K562 (cell line): Measurements from ENCODE around the gene OPA3. TPM values are rescaled to one million over a fixed set of nuclear protein-coding genes. Genes with fewer than 3 reads are reported as not detected.
A peak's percentile ranks its signal among the peaks of the same experiment; 100 is the strongest.

ENCODE experiments used
- EP400 ChIP-seq: fragments of 450-650 bp; IDR thresholded peaks from 2 replicates; pipeline ENCODE4 v1.6.1; 2017; ENCODE audit warnings: antibody characterized with exemption, mild to moderate bottlenecking, moderate library complexity
- FOXK2 ChIP-seq, 2 experiments: fragments of 450-650 bp; IDR thresholded peaks in 1 of 2; conservative IDR thresholded peaks in 1 of 2; 2 replicates each; pipeline ENCODE4 v1.6.1; 2016; ENCODE audit warnings: low read depth in 2 of 2, mild to moderate bottlenecking in 1 of 2
- HCFC1 ChIP-seq: IDR thresholded peaks from 2 replicates; pipeline ENCODE4 v1.6.1; 2012; ENCODE audit warnings: low read depth, low read length, improper control_type of control experiment
- MCM3 ChIP-seq: fragments of 450-650 bp; IDR thresholded peaks from 2 replicates; pipeline ENCODE4 v1.6.1; 2016
- PHF8 ChIP-seq: fragments of 200-600 bp; sonication (generic); IDR thresholded peaks from 2 replicates; pipeline ENCODE4 v1.6.1; 2012; ENCODE audit warnings: mixed run types, mild to moderate bottlenecking, inconsistent platforms, low read length, moderate library complexity, borderline replicate concordance
- PPARD ChIP-seq: fragments of 250-450 bp; sonication (Bioruptor Pico); IDR thresholded peaks from 2 replicates; pipeline ENCODE4 v1.8.0; 2022; ENCODE audit warnings: inconsistent platforms, mild to moderate bottlenecking, moderate library complexity
- RAD21 ChIP-seq, 2 experiments: fragments of 250-450 bp in 1 of 2; fragments of 450-650 bp in 1 of 2; sonication (Bioruptor Pico) in 1 of 2; formaldehyde crosslinking in 1 of 2; IDR thresholded peaks in 1 of 2; conservative IDR thresholded peaks in 1 of 2; 2 replicates each; pipeline versions ENCODE4 v1.4.0 to v1.8.0; 2020 to 2022; ENCODE audit warnings: mild to moderate bottlenecking in 2 of 2, moderate library complexity in 1 of 2
- RFX5 ChIP-seq: IDR thresholded peaks from 2 replicates; pipeline ENCODE4 v1.6.1; 2011; ENCODE audit warnings: low read depth, mild to moderate bottlenecking, improper control_type of control experiment, low read length
- SAP30 ChIP-seq: fragments of 200-600 bp; sonication (generic); IDR thresholded peaks from 2 replicates; pipeline ENCODE4 v1.6.1; 2012; ENCODE audit warnings: borderline replicate concordance, low read depth, mild to moderate bottlenecking, moderate library complexity, low read length, control low read depth, inconsistent platforms; ENCODE audit not compliant: insufficient read depth, poor library complexity, severe bottlenecking
- SMAD2 ChIP-seq: fragments of 150-350 bp; IDR thresholded peaks from 2 replicates; pipeline ENCODE4 v1.6.1; 2014; ENCODE audit warnings: low read depth, mild to moderate bottlenecking, low read length
- STAT5B ChIP-seq: fragments of 250-450 bp; sonication (Bioruptor Pico); IDR thresholded peaks from 2 replicates; pipeline ENCODE4 v1.8.0; 2021; ENCODE audit warnings: mild to moderate bottlenecking, inconsistent platforms
- U2AF2 ChIP-seq: fragments of 200-400 bp; formaldehyde crosslinking; optimal IDR thresholded peaks from 2 replicates; pipeline ENCODE3; 2017; ENCODE audit warnings: low read depth, mild to moderate bottlenecking, low read length
- ZBTB8A ChIP-seq: fragments of 450-650 bp; IDR thresholded peaks from 2 replicates; pipeline ENCODE4 v1.6.1; 2018; ENCODE audit warnings: mild to moderate bottlenecking, moderate library complexity; ENCODE audit not compliant: partially characterized antibody
- ZSCAN32 ChIP-seq: fragments of 450-650 bp; formaldehyde crosslinking; IDR thresholded peaks from 2 replicates; pipeline ENCODE4 v1.4.0; 2020; ENCODE audit warnings: mild to moderate bottlenecking, moderate library complexity
- polyA plus RNA-seq, 8 experiments: library from polyadenylated mRNA; depleted of rRNA in 4 of 8; stranded (reverse) in 5 of 8; unstranded in 3 of 8; fragments of >200 nt; fragmentation: Nextera tagmentation in 2 of 8; fragmentation: Illumina TruSeq in 1 of 8; extraction: Ambion mirVana in 2 of 8; extraction: Trizol in 1 of 8; gene quantifications; 2 replicates each; pipeline versions ENCODE4 v1.2.1 to v1.2.3, GENCODE V29; 2011 to 2014; ENCODE audit warnings: inconsistent platforms in 1 of 8, missing spikeins in 1 of 8
- total RNA-seq, 7 experiments: library from RNA; depleted of rRNA in 6 of 7; stranded (reverse); fragments of >200 nt in 6 of 7; fragmentation: Illumina TruSeq in 2 of 7; extraction: Trizol in 2 of 7; gene quantifications; 2 replicates each; pipeline versions ENCODE4 v1.2.1 to v1.2.3, GENCODE V29; 2011 to 2021; ENCODE audit warnings: low replicate concordance in 1 of 7
- TF ChIP-seq, protein P1 (sequence below), 2 experiments: fragments of 450-650 bp; IDR thresholded peaks; 2 replicates each; pipeline ENCODE4 v1.6.1; 2018; ENCODE audit warnings: mild to moderate bottlenecking in 2 of 2, low read depth in 1 of 2; ENCODE audit not compliant: partially characterized antibody in 2 of 2
- TF ChIP-seq, protein P2 (sequence below): fragments of 450-650 bp; IDR thresholded peaks from 2 replicates; pipeline ENCODE4 v1.6.1; 2018; ENCODE audit warnings: mild to moderate bottlenecking, low read depth; ENCODE audit not compliant: partially characterized antibody
- TF ChIP-seq, protein P3 (sequence below), 2 experiments: fragments of 450-650 bp; IDR thresholded peaks; 2 replicates each; pipeline ENCODE4 v1.6.1; 2016
- TF ChIP-seq, protein P4 (sequence below): fragments of 450-650 bp; IDR thresholded peaks from one replicate; pipeline ENCODE4 v1.6.1; 2018; ENCODE audit warnings: mild to moderate bottlenecking, moderate library complexity; ENCODE audit not compliant: partially characterized antibody

Gene OPA3
- total and polyA plus RNA-seq, 9 of the 15 experiments (the other 6 are each of a cell fraction or from before 2014, with no cell fraction given): 1.4 to 18.8 (median 9.0) TPM

DNA sequence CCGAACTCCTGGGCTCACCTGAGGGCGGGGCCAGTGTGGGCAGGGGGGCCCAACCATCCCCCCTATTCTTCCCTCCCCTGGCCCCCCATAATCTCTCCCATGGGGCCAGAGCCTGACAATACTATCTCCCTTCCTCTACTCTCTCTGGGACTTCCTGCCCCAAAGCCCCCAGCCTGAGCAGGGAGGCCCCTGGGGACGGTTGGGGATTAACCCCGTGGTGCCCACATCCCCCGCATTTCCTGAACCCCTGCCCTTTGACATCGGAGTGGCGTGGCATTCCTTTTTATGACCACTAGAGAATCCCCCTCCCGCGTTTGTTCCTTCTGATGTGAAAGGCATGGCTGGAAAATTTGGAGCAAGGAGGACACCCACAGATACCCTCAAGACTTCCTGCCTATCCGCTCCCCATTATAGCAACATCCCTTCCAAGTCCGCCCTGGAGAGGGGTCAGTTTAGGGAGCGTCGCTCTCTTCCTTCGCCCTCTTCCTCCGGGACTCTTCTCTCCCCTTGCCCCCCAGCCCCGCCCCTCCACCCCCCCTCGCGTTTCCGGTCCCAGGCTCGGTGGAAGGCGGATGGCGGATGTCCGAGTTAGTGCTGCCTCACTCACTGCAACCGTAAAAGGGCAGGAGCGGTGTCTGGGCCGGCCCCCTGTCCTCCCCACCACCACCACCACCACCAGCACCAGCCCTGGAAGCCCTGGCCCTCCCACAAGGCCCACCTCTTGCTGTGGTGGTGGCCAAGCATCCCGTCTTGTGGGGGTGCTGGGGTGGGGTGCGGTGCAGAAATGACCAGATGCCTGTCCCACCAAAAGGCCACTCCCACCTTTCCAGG, 75.5 kb downstream of the OPA3 start (continued):
- TF ChIP-seq U2AF2 (no peak), PPARD (CRISPR knock-in tag) (no peak), RFX5 (no peak), EP400 (peak; percentile 58), MCM3 (no peak), ZBTB8A (no peak), ZSCAN32 (CRISPR knock-in tag) (no peak), SMAD2 (no peak), SAP30 (no peak), PHF8 (peak; percentile 25; the same call in 1 of the 2 replicates), HCFC1 (no peak), RAD21 (CRISPR knock-in tag; conservative IDR thresholded peaks at IDR 0.05 in 1 of 2, IDR thresholded peaks at IDR 0.05 in 1 of 2) (no peak), FOXK2 (conservative IDR thresholded peaks at IDR 0.05 in 1 of 2, IDR thresholded peaks at IDR 0.05 in 1 of 2; ENCODE audit: low read depth in 2 of 2) (0 out of 4 replicates have a peak, but pooled peaks of 1 of the 2 experiments have one; percentile 31), STAT5B (CRISPR knock-in tag) (no peak)
- TF ChIP-seq, protein P1, sequence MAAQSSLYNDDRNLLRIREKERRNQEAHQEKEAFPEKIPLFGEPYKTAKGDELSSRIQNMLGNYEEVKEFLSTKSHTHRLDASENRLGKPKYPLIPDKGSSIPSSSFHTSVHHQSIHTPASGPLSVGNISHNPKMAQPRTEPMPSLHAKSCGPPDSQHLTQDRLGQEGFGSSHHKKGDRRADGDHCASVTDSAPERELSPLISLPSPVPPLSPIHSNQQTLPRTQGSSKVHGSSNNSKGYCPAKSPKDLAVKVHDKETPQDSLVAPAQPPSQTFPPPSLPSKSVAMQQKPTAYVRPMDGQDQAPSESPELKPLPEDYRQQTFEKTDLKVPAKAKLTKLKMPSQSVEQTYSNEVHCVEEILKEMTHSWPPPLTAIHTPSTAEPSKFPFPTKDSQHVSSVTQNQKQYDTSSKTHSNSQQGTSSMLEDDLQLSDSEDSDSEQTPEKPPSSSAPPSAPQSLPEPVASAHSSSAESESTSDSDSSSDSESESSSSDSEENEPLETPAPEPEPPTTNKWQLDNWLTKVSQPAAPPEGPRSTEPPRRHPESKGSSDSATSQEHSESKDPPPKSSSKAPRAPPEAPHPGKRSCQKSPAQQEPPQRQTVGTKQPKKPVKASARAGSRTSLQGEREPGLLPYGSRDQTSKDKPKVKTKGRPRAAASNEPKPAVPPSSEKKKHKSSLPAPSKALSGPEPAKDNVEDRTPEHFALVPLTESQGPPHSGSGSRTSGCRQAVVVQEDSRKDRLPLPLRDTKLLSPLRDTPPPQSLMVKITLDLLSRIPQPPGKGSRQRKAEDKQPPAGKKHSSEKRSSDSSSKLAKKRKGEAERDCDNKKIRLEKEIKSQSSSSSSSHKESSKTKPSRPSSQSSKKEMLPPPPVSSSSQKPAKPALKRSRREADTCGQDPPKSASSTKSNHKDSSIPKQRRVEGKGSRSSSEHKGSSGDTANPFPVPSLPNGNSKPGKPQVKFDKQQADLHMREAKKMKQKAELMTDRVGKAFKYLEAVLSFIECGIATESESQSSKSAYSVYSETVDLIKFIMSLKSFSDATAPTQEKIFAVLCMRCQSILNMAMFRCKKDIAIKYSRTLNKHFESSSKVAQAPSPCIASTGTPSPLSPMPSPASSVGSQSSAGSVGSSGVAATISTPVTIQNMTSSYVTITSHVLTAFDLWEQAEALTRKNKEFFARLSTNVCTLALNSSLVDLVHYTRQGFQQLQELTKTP (IDR thresholded peaks at IDR 0.05; ENCODE audit: low read depth in 1 of 2, partially characterized antibody in 2 of 2): peak in 1 of 2 experiments; percentile 69
- TF ChIP-seq, protein P2, sequence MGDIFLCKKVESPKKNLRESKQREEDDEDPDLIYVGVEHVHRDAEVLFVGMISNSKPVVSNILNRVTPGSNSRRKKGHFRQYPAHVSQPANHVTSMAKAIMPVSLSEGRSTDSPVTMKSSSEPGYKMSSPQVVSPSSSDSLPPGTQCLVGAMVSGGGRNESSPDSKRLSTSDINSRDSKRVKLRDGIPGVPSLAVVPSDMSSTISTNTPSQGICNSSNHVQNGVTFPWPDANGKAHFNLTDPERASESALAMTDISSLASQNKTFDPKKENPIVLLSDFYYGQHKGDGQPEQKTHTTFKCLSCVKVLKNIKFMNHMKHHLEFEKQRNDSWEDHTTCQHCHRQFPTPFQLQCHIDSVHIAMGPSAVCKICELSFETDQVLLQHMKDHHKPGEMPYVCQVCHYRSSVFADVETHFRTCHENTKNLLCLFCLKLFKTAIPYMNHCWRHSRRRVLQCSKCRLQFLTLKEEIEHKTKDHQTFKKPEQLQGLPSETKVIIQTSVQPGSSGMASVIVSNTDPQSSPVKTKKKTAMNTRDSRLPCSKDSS: no peak
- TF ChIP-seq, protein P3, sequence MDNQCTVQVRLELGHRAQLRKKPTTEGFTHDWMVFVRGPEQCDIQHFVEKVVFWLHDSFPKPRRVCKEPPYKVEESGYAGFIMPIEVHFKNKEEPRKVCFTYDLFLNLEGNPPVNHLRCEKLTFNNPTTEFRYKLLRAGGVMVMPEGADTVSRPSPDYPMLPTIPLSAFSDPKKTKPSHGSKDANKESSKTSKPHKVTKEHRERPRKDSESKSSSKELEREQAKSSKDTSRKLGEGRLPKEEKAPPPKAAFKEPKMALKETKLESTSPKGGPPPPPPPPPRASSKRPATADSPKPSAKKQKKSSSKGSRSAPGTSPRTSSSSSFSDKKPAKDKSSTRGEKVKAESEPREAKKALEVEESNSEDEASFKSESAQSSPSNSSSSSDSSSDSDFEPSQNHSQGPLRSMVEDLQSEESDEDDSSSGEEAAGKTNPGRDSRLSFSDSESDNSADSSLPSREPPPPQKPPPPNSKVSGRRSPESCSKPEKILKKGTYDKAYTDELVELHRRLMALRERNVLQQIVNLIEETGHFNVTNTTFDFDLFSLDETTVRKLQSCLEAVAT (IDR thresholded peaks at IDR 0.05): 0 out of 4 replicates have a peak, but pooled peaks of 1 of the 2 experiments have one; percentile 17
- TF ChIP-seq, protein P4, sequence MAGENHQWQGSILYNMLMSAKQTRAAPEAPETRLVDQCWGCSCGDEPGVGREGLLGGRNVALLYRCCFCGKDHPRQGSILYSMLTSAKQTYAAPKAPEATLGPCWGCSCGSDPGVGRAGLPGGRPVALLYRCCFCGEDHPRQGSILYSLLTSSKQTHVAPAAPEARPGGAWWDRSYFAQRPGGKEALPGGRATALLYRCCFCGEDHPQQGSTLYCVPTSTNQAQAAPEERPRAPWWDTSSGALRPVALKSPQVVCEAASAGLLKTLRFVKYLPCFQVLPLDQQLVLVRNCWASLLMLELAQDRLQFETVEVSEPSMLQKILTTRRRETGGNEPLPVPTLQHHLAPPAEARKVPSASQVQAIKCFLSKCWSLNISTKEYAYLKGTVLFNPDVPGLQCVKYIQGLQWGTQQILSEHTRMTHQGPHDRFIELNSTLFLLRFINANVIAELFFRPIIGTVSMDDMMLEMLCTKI: no peak
